Activated naive CD4-positive, alpha-beta T cell treated with anti-CD3 and anti-CD28 coated beads for 36 hours (primary cell): ENCODE measurements around the gene HOXB13. TPM values are rescaled to one million over a fixed set of nuclear protein-coding genes. Genes with fewer than 3 reads are reported as not detected.

Source experiments
- CTCF ChIA-PET: fragments of 350-600 bp; sonication (Branson Sonifier 250); formaldehyde crosslinking; loops from one replicate; lab custom pipeline; 2021; ENCODE audit warnings: antibody characterized with exemption; lab: Charles Lee
- DNase-seq: peaks from one replicate; pipeline ENCODE4 v3.0.0-alpha.2; 2020
- H3K27ac Mint-ChIP-seq: one replicate; pipeline ENCODE4 v1.8.0; 2021; ENCODE audit warnings: mild to moderate bottlenecking, mixed read lengths
- H3K27me3 Mint-ChIP-seq: one replicate; pipeline ENCODE4 v1.8.0; 2021; ENCODE audit warnings: low read depth, mixed read lengths
- H3K36me3 Mint-ChIP-seq: one replicate; pipeline ENCODE4 v1.8.0; 2021; ENCODE audit warnings: low read depth, mixed read lengths
- H3K4me1 Mint-ChIP-seq: one replicate; pipeline ENCODE4 v1.8.0; 2021; ENCODE audit warnings: low read depth, mixed read lengths
- H3K4me3 Mint-ChIP-seq: one replicate; pipeline ENCODE4 v1.8.0; 2021; ENCODE audit warnings: mild to moderate bottlenecking, moderate library complexity, mixed read lengths
- H3K9me3 Mint-ChIP-seq: one replicate; pipeline ENCODE4 v1.8.0; 2021; ENCODE audit warnings: mixed read lengths
- intact Hi-C: fragments of 100-400 bp; cut with micrococcal nuclease; formaldehyde crosslinking; loops from one replicate; pipeline ENCODE4 v1.15.1; 2023
- total RNA-seq, 2 experiments: library from RNA; stranded (reverse); gene quantifications; one replicate each; pipeline ENCODE4 v1.2.3, GENCODE V29; 2021

HOXB13 gene
- total RNA-seq, 2 experiments from 2014 or later = not detected

DNA sequence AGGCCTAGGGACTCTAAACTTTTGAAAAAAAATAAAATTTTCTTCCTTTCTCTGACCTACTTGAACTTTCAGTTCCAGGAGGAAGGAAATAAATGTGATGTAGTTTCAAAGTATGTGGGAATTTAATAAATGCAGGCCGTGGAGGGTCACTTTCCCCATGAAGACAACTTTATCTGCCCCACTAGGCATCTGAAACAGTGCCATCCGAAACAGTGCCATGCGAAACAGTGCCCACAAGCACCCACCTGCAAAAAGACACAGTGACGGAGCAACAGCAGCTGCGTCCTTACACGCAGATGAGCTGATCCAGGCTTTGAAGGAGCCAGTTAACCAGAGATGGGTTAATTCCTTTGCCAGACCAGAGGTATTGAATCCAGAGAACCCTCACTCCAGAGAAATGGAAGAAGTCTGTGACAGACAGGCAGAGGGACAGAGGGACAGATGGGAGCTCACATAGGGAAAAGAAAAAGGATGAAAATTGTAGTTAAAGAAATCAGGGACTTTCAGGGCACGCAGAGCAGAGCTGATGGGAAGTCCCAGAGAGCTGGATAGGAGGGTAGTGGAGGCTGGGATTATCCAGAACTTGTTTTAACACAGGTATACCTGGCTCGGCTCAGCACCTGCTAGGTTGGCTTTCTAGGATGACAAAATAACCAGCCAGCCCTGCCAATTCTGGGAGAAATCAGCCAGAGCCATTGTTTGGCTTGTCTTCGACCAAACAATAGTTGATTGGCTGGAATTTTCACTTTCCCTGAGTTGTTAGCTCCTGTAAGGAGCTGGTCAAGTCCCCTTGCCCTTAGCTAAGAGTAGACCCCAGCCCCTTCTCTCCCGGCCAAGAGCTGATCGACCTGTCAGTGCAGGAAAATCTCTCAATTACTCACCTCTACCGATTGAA is 17.1 kb upstream of the HOXB13 start:
- no peak overlapping the region for H3K27ac Mint-ChIP-seq
- DNase-seq = no peak
- no peaks in the 10 kb centered on the region for H3K9me3 Mint-ChIP-seq
- peaks cover 83% of the 10 kb centered on the region for H3K27me3 Mint-ChIP-seq
- intact Hi-C loops = no loop called here
- H3K4me1 Mint-ChIP-seq = peaks cover 6% of the 10 kb centered on the region
- H3K4me3 Mint-ChIP-seq = no peak overlapping the region
- CTCF ChIA-PET = interaction anchor here (0.6 to 1.4 kb wide), 5 partner anchors 20 to 133 kb away, joined by 3 to 10 read pairs (median 3); partner anchors contain the start of gene PRAC2
- no peaks in the 10 kb centered on the region for H3K36me3 Mint-ChIP-seq

DNA sequence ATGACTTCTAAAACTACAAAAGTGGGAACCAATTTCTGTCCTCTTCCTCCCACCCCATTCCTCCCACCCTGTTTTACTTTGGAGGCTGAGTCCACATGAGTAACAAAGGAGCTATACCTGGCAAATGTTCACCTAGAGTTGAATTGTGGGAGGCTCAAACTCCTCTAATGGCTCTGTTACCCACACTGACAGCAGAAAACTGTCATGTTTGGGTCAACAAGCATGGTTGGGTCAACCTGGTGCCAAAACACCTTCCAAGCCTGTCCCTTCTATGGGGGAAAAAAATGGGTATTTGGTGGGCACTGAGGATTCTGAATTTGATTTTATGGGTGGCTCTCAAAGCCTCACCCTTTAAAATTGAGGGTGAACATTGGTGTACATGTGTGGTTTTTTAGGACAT is 12.0 kb upstream of the HOXB13 start:
- no peak overlapping the region for H3K4me3 Mint-ChIP-seq
- intact Hi-C loops = no loop called here
- no peak for DNase-seq
- no peaks in the 10 kb centered on the region for H3K9me3 Mint-ChIP-seq
- CTCF ChIA-PET = no interaction called here
- H3K27ac Mint-ChIP-seq = no peak overlapping the region
- H3K4me1 Mint-ChIP-seq = peaks cover 10% of the 10 kb centered on the region
- peaks cover 84% of the 10 kb centered on the region for H3K27me3 Mint-ChIP-seq
- H3K36me3 Mint-ChIP-seq = no peaks in the 10 kb centered on the region

DNA sequence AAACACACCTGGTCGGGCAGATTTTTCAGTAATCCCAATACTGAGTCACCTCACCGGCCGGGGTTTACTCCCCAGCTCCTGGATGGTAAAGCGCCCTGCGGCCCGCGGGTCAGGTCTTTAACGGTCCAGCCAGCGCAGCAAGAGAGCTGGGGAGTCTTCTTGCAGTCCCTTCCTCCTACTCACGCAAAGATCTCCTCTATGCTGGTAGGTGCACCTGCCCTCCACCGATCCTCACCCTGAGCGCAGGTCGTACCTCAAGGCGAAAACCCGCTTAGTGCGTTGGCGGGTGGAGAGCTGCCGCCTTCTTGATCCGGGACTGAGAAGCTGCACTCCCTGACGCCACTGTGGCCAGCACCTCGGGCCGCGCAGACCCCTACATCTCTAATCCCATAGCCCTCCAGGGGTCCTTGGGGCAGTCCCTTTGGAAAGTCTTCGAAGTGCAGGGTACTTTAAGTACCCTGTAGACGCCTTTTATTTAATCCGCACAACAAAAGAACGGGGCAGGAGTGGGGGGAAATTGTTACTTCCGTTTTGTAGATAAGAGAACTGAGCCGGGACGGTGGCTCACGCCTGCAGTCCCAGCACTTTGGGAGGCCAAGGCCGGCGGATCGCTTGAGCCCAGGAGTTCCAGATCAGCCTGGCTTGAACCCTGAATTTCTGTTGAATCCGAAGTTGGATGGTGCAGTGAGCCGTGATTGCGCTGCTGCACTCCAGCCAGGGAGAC is 10.4 kb upstream of the HOXB13 start:
- Mint-ChIP-seq H3K9me3 (no peaks in the 10 kb centered on the region), H3K4me1 (peaks cover 13% of the 10 kb centered on the region), H3K27me3 (peaks cover 89% of the 10 kb centered on the region), H3K36me3 (no peaks in the 10 kb centered on the region), H3K4me3 (peak overlapping the region; percentile 41), H3K27ac (no peak overlapping the region)
- CTCF ChIA-PET = interaction anchor here (1.8 kb wide), 1 partner anchor 15 kb away, joined by 10 read pairs; the partner anchor contains the start of genes PRAC1 and PRAC2
- no peak for DNase-seq
- intact Hi-C loops = no loop called here

DNA sequence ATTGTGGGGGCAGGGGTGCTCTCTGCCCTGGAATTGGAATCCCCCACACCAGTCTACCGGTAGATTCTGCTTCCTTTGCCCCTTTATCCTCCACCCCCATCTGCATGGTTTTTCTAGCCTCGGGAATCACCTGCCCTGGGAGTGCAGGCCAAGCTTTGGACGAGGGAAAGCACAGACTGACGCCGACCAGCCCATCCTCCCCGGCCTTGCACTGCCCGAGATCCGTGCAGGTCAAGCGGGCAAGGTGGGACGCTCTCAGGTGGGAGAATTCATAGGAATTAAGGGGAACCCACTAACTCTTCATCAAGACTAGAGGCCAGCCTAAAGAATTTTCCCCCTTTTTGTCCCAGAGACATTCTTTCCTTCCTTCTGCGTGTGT is 9.9 kb upstream of the HOXB13 start:
- intact Hi-C loops = no loop called here
- no peaks in the 10 kb centered on the region for H3K9me3 Mint-ChIP-seq
- H3K4me1 Mint-ChIP-seq = peaks cover 19% of the 10 kb centered on the region
- no peak overlapping the region for H3K27ac Mint-ChIP-seq
- no peak for DNase-seq
- no peak overlapping the region for H3K4me3 Mint-ChIP-seq
- H3K36me3 Mint-ChIP-seq = no peaks in the 10 kb centered on the region
- peaks cover 89% of the 10 kb centered on the region for H3K27me3 Mint-ChIP-seq
- CTCF ChIA-PET = interaction anchor here (0.6 to 1.8 kb wide), 2 partner anchors 15 to 76 kb away, joined by 3 to 10 read pairs; partner anchors contain the start of genes PRAC1 and PRAC2

DNA sequence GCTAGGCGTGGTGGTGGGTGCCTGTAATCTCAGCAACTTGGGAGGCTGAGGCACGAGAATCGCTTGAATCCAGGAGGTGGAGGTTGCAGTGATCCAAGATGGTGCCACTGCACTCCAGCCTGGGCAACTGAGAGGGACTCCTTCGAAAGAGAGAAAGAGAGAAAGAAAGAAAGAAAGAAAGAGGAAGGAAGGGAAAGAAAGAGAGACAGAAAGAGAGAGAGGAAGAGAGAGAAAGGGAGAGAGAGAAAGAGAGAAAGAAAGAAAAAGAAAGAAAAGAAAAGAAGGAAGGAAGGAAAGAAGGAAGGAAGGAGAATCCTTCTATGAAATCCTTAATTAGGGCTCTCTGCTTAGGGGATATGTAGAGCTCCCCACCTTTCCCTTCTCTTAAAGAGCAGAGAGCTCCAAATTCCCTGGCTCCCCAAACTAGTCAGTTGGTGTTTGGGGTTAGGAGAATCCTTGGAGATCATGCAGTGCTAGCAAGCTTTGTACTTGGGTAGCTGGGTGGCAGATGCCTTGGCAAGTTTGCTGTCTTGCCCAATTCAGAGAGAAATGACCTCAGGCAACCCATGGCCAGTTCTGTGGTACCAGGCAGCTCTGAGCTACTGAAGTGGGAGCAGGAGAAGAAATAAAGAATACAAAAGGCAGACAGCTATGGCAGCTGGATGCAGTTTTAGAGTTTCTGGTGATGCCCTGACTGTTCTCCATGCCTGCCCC is 8.9 kb upstream of the HOXB13 start:
- intact Hi-C loops = no loop called here
- Mint-ChIP-seq H3K4me1 (peaks cover 25% of the 10 kb centered on the region), H3K36me3 (no peaks in the 10 kb centered on the region), H3K27me3 (peaks cover 86% of the 10 kb centered on the region), H3K4me3 (no peak overlapping the region), H3K9me3 (no peaks in the 10 kb centered on the region), H3K27ac (no peak overlapping the region)
- CTCF ChIA-PET = interaction anchor here (0.6 to 1.8 kb wide), 3 partner anchors 14 to 142 kb away, joined by 3 to 10 read pairs (median 4); partner anchors contain the start of genes PRAC1 and PRAC2
- DNase-seq = no peak

DNA sequence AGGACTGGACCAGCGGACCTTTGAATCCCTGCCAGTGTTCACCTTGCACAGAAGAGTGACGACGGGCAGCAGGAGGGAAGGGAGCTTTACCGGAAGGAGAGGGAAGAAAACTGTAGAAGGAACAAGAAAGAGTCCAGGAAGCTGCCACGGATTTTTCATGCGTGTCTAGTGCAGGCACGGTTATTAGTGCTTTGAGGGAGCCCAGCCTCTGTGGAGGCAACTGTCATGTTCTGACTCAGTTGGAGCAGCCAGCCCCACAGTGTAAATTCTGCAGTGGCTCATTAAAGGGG is 6.5 kb upstream of the HOXB13 start:
- no peak overlapping the region for H3K27ac Mint-ChIP-seq
- DNase-seq = no peak
- H3K36me3 Mint-ChIP-seq = no peaks in the 10 kb centered on the region
- CTCF ChIA-PET = interaction anchor here (0.6 to 2.7 kb wide), 4 partner anchors 11 to 597 kb away, joined by 3 to 19 read pairs (median 6); partner anchors contain the start of gene PRAC2
- intact Hi-C loops = loop anchor here (2.0 kb wide), 1 partner anchor 14 kb away; no protein-coding TSS in a partner anchor
- H3K9me3 Mint-ChIP-seq = no peaks in the 10 kb centered on the region
- peaks cover 25% of the 10 kb centered on the region for H3K4me1 Mint-ChIP-seq
- no peak overlapping the region for H3K4me3 Mint-ChIP-seq
- H3K27me3 Mint-ChIP-seq = peaks cover 82% of the 10 kb centered on the region

DNA sequence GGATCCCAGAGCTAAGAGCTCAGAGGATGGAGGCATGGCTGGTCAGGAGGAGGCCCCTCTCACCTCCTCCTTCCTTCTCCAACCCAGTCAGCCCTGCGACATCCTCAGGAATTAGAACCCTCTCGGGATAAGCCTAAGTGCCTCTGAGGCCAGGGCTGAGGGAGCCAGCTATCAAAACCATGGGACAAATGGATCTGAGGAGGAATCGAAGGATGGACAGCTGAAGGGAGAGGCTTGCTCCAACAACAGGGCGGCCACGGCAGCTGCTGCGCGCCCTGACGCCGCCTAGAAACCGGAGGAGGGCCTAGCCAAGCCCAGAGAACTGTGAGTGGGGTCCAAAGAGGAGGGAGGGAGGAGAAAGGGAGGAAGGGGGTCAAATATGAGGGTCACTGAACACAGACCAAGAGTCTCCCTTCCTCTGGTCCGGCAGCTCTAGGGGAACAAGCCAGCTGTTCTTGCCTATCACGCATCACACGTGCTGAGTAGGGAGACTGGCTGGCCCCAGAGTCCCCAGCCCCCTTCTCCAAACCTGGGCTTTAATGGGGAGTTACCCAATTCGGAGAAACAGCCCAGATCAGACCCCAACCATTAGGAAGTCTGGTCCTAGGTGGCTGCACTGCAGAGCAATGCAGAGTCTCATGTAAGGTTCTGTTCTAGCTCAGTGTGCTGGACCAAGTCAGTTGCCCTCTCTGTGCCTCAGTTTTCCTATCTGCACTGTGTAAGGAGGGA is 5.9 kb upstream of the HOXB13 start:
- H3K4me1 Mint-ChIP-seq = peaks cover 26% of the 10 kb centered on the region
- CTCF ChIA-PET = interaction anchor here (0.6 to 2.7 kb wide), 5 partner anchors 10 to 597 kb away, joined by 3 to 19 read pairs (median 4); partner anchors contain the start of gene PRAC2
- DNase-seq = no peak
- intact Hi-C loops = loop anchor here (2.0 kb wide), 1 partner anchor 14 kb away; no protein-coding TSS in a partner anchor
- H3K27me3 Mint-ChIP-seq = peaks cover 82% of the 10 kb centered on the region
- H3K9me3 Mint-ChIP-seq = no peaks in the 10 kb centered on the region
- H3K27ac Mint-ChIP-seq = no peak overlapping the region
- H3K36me3 Mint-ChIP-seq = no peaks in the 10 kb centered on the region
- H3K4me3 Mint-ChIP-seq = no peak overlapping the region

DNA sequence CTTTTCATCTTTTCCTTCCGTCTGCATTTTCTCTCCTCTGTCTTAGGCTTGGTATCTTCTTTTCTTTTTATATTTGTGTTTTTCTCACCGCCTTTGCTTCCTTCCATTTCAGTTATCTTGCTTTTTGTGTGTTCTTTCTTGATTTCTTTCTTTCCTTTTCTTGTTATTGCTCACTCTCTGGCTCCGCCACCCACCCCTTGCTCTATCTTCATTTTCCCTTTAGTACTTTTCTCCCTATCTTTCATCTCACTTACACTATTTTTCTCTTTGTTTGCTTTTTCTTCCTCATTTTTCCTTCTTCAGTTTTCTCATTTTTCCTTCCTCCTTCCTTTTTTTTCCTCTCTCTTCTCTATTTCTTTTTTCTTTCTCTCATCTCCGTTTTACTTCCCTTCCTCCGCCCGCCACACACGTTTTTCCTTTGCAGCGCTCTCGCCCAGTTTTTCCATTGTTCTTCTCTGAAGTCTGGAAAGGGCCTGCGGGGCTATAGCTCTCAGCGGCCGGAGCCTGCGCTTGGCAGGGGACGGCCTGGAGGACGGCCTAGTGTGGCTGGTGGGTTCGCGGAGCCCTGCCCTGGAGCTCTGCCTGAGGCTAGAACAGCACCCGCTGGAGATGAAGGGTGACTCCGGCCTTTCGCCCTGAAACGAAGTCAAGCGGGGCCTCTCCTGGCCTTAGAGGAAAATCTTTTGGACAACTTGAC is 5.2 kb upstream of the HOXB13 start:
- Mint-ChIP-seq H3K4me3 (peak overlapping the region; percentile 39), H3K27ac (no peak overlapping the region), H3K4me1 (peaks cover 24% of the 10 kb centered on the region), H3K36me3 (no peaks in the 10 kb centered on the region), H3K27me3 (peaks cover 82% of the 10 kb centered on the region), H3K9me3 (no peaks in the 10 kb centered on the region)
- no peak for DNase-seq
- intact Hi-C loops = loop anchor here (2.0 kb wide), 2 partner anchors 15 kb away; no protein-coding TSS in a partner anchor
- CTCF ChIA-PET = interaction anchor here (0.6 to 2.7 kb wide), 4 partner anchors 9 to 151 kb away, joined by 3 to 19 read pairs (median 6); partner anchors contain the start of gene PRAC2

DNA sequence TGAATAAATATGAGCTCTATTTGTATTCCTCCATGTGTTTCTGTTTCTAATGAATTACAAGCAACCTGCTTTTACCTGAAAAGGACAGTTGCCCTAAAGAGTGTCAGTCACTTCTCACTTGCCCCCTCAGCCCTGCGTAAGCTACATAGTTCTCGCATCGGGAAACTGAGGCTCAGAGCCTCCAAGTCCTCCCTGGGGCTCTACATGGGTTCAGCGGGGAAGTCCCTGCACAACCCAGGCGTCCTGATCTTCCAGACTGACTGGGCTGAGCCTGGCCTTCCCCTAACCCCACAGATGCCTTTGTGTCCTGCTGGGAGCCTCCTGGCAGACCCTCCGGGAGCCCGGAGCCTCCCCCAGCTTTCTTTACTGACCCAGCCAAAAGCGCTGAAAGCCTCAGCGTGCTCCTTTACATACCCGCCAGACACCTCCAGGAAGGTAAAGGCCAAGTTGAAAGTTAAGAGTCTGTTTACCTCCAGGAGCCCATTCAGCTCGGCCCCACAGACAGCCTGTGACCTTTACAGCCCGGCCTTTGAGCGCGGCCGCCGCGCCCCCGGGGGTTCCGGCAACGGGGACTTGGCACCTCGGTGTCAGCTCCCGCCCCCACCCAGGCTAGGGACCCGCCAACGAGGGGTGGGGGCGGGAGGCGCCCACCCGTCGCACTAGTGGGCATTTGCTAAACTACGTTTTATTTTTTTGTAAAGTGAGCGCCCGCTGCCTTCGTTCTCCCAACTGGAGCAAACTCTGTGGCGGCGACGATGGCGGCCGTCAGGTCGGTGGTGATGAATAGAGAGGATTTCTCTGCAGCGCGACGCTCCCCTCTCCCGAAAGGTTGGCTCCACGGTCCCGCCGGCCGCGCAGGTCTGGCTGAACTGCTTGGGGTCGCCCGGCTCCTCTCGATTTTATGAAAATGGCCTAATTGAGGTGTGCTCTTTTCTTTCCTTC is 4.4 kb upstream of the HOXB13 start:
- intact Hi-C loops = loop anchor here (2.0 kb wide), 1 partner anchor 14 kb away; no protein-coding TSS in a partner anchor
- CTCF ChIA-PET = interaction anchor here (0.6 to 2.7 kb wide), 6 partner anchors 9 to 151 kb away, joined by 3 to 19 read pairs (median 6); partner anchors contain the start of gene PRAC2

DNA sequence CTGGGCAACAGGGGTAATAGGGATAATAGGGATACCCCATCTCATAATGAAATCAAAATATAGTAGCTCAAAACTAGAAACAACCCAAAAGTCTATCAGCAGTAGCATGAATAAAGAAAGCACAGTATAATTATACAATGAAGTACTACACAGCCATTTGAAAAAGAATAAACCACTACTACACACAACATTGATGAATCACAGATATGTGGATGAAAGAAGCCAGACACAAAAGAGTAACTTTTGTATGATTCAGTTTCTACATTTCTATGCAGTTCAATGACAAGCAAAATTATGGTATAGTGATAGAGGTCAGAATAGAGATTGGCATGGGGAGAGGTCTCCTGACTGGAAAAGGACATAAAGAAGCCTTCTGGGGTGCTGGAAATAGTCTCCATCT is 2.8 kb upstream of the HOXB13 start:
- Mint-ChIP-seq H3K27me3 (peaks cover 86% of the 10 kb centered on the region), H3K4me1 (peaks cover 30% of the 10 kb centered on the region), H3K36me3 (no peaks in the 10 kb centered on the region), H3K27ac (no peak overlapping the region), H3K4me3 (no peak overlapping the region), H3K9me3 (no peaks in the 10 kb centered on the region)
- no peak for DNase-seq
- intact Hi-C loops = no loop called here
- CTCF ChIA-PET = interaction anchor here (0.6 to 1.6 kb wide), 2 partner anchors 20 to 52 kb away, joined by 3 to 4 read pairs; no protein-coding TSS in a partner anchor

More for the DNA sequence above, 4.4 kb upstream of the HOXB13 start:
- Mint-ChIP-seq H3K9me3 (no peaks in the 10 kb centered on the region), H3K27me3 (peaks cover 82% of the 10 kb centered on the region), H3K27ac (no peak overlapping the region), H3K4me3 (peak overlapping the region; percentile 39), H3K4me1 (peaks cover 26% of the 10 kb centered on the region), H3K36me3 (no peaks in the 10 kb centered on the region)
- DNase-seq = no peak
